NOMO-1 (cell line): ENCODE measurements around the gene GRK7.
"Not testable (repeated sequence)": the region's sequence is repeated elsewhere in the genome, so short reads cannot be mapped to it uniquely, and the experiment has no call there.

Experiments used
- DNase-seq, 2 experiments: peaks; one replicate each; lab custom pipeline; 2025; ENCODE audit not compliant: unreplicated experiment in 2 of 2; lab: John Stamatoyannopoulos, UW

The GRK7 gene

DNA sequence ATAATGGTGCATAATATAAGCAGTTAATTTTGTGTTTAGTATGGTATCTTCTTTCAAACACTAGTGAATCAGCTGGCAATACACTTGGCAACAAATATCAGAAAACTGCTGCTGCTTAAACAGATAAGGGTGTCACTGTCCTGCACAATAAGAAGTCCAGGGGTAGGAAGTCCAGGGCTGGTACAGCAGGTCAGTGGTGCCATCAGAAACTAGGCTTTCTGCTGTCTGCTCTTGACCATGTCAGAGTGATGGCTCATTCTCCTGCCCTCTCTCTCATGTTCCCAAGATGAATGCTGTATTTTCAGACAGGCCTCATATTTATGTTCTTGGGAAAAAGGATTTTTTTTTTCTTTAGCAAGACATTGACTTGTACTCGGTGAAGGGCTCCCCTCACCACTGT lies 9.2 kb upstream of the GRK7 start:
- DNase-seq = no peak

DNA sequence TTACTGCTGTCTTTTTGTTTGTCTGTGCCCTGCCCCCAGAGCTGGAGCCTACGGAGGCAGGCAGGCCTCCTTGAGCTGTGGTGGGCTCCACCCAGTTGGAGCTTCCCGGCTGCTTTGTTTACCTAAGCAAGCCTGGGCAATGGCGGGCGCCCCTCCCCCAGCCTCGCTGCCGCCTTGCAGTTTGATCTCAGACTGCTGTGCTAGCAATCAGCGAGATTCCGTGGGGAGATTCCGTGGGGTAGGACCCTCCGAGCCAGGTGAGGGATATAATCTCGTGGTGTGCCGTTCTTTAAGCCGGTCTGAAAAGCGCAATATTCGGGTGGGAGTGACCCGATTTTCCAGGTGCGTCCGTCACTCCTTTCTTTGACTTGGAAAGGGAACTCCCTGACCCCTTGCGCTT lies 656 bp upstream of the GRK7 start:
- not testable (repeated sequence) for DNase-seq

DNA sequence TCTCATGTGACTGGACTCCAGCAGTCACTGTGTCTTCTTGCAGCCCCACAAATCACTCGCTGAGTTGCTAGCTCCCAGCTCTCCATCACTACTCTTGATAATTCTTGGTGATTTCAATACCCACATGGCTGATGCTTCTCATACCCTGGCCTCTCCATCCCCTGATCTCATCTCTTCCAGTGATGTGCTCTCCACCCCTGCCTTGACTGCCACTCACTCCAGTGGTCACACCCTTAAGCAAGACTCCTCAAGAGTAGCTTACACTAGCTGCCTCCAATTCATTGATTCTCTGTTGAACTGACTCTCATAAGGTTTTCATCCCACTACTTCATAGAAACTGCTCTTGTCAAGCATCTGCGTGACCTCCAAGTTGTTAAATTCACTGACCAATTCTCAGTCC lies 837 bp downstream of the GRK7 start:
- DNase-seq = no peak

DNA sequence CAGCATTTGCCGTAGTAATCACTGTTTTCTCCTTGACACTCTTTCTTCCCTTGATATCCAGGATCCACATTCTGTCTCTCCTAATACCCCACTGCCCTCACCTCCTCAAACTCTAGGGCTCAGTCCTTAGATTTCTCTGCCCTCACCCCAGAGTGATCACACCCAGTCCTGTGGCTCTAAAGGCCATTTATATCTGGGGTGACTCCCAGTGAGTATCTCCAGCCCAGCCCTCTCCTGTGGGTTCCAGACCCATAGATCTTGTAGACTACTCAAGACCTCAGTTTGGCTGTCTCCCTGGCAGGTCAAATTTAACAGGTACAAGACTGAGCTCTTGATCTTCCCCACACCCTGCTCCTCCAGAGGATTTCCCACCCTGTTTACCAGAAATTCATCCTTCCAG lies 1.3 kb downstream of the GRK7 start:
- DNase-seq = no peak

DNA sequence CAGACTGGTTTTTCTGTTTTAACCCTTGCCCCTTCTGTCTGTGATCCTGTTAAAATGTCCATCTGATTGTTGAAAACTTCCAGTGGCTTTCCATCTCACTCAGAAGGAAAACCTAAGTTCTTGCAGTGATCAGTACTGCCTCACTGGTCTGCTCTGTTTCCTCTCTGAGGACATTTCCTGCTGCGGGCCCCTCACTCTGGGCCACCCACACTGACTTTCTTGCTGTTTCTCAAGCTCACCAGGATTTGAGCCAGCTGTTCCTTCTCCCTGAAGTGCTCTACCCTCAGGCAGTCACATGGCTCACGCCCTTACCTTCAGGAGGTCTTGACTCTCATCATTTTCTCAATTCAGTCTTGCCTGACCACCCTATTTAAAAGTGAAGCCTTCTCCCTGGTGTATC lies 1.8 kb downstream of the GRK7 start:
- DNase-seq = peak in 1 of 2 experiments; percentile 24

DNA sequence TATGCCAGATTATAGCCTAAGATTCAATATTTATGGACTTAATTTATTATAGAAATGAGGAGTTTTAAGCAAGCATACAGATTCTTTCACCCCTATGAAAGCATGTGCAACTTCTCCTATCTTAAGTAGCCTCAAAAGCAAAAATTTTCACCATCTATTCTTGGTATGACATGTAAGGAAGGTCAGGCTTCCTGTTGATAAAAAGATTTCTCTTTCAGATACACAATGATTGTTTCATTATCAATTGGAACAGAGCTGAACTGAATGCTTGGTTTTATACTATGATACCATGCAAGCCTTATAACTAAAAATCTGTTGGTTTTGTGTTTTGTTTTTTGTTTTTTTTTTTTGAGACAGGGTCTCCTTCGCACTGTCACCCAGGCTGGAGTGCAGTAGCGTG lies 3.9 kb downstream of the GRK7 start:
- no peak for DNase-seq

DNA sequence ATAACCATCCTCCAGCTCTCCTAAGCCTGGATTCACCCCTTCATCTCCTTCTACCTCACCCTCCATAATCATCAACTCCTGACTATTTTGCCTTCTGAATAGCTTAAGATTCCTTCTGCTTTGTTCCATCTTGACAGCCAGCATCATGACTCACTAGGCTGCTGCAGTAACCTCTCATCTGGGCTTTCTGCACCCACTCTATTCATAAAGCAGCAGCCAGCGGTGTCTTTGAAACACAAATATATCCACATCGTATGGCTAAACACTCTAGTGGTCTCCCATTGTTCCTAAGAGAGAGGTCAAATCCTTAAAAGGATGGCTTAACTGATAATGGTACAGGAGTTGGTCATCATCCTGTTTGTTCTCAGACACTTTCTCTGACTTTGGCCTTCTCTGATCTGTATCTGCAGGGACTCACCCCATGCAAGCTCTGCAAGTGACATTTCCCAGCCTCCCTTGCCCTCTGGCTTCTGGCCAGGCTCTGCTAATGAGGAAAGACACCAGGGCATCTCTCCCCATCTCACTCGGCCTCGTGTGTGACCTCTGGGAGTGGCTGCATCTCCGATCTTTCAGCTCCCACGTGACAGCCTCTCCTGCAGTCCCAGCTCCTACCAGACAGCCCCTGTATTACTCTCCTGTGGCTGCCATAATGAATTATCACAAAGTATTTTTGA lies 6.2 kb downstream of the GRK7 start:
- DNase-seq = no peak

DNA sequence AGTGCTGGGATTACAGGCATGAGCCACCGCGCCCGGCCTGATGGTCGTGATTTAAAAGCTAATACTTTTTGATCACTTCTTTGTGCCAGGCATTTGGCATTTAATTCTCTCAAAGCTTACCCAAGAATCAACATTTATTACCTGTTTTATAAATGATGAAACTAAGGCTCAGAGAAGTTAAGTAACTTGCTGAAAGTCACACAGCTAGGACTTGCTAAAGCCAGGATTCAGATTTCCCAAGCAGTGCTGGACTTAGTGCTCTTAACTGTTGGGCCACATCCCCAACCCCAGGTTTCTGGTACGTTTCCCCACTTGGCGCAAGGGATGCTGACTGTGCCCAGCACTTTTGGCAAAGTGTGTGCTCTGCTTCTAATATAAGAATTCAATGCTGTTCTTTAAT lies 10.5 kb downstream of the GRK7 start:
- no peak for DNase-seq

DNA sequence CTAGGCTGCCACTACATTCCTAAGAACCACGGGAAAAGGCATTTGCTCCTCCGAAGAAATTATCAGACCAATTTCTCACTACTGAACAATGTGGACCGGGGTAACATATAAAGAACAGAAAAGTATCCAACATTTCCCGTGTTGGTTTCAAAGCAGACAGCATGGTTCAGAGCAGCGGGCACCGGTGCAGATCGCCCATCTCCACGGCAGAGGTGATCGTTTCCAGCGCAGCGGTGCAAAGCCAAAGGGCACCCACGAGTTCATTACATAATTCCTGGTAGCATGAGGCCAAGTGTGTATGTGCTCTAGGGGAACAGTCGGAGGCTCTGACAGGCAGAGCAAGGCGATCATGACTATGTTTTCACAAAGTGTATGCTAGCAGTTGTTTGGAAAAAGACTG lies 13.2 kb downstream of the GRK7 start:
- no peak for DNase-seq

DNA sequence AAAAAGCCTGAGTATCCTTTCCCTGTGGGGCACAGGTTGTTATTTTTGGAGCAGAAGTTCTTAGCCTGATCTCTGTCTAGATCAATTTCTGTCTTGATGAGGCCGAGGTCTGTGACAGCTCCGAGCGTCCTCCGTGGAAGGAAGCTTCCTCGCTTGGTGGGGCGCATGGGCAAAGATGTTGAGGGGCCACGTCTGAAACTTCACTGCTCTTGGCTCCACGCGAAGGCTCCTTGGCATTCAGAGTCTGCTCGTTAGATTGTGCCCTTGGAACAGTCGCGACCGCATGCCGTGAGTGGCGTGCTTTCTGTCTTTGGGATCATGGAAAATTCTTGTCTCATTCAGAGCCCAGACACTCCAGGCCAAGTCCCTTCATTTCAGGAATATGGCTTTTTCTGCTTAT lies 13.7 kb downstream of the GRK7 start:
- no peak for DNase-seq

DNA sequence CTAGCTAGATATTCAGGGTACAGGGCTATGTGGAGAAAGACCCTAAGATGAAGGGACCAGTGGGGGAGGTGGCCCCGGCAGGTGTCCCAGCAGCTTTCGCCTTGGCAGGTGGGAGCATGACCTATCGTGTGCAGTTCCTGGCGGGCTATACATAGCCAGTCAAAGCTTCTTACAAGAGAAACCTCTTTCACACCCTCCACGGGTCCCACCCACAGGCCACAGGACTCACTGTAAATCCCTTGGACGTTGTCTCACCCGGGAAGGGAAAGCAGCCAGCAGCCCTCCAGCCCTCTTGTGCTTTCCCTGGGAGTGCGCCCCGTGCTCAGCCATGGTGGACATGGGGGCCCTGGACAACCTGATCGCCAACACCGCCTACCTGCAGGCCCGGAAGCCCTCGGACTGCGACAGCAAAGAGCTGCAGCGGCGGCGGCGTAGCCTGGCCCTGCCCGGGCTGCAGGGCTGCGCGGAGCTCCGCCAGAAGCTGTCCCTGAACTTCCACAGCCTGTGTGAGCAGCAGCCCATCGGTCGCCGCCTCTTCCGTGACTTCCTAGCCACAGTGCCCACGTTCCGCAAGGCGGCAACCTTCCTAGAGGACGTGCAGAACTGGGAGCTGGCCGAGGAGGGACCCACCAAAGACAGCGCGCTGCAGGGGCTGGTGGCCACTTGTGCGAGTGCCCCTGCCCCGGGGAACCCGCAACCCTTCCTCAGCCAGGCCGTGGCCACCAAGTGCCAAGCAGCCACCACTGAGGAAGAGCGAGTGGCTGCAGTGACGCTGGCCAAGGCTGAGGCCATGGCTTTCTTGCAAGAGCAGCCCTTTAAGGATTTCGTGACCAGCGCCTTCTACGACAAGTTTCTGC lies 15.0 kb downstream of the GRK7 start:
- DNase-seq = no peak

DNA sequence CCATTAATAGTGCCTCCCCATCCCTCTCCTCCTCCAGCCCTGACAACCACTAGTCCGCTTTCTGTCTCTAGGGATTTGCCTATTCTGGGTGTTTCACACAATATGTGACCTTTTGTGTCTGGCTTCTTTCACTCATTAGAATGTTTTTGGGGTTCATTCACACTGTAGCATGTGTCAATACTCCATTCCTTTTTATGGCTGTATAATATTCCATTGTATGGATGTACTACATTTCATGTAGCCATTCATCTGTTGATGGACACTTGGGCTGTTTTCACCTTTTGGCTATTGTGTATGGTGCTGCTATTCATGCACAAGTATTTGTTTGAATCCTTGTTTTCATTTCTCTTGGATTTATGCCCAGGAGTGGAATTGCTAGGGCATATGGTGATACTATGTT lies 16.5 kb downstream of the GRK7 start:
- DNase-seq = no peak

DNA sequence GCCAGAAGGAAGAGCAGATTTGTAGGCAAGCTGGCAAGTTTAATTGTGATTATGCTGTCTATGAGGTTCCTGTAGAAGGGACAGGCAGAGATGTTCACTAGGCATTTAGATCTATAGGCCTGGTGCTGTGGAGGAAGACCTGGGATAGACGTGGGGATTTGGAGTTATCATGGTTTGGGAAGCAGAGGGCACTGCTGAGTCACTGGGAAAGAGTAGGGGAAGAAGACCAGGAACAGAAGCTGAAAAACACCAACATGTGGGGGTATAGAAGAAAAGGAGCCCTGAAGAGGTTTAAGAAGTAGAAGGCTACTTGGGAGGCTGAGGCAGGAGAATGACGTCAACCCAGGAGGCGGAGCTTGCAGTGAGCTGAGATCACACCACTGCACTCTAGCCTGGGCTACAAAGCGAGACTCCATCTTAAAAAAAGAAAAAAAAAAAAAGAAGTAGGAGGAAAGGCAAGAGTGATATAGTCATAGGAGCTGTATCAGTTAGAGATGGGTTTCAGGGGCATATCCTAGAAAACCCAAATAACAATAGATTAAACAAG lies 19.3 kb downstream of the GRK7 start:
- no peak for DNase-seq

DNA sequence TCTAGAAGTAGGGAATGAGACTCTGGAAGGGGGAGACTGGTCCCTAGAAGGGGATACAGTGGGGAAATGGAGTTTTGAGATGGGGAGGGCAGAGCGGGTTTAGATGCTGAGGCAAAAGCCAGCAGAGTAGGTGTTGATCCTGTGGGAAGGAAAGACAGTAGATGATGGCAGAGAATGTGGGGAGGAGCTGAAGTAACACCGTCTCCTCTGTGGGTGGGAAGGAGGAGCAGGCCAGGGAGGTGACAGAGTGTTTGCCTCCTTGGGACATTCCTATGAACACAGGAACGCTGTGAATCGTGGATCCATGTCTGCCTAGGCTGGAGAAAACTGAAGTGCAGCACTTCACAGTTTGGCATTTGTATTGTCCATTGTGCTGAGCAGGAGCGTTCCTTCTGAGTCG lies 20.4 kb downstream of the GRK7 start:
- DNase-seq = no peak

DNA sequence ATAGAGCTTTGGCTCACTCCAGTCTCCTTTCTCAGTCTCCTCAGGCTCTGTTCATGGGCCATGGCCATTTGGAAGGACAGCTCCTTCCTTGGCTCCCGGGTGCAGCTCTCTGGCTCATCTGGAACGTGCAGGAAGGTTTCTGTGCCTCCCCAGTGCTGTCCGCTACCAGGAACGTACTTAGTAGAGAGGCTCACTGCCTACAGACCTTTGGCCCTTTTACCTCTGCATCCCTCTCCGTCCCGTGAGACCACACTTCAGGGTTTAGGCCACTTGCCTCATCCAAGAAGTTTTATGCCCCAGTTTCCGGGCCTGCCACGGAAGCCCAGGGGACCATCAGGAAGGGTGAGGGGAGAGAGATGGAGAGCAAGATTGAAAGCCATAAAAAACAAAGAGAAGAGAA lies 20.9 kb downstream of the GRK7 start:
- DNase-seq = no peak

DNA sequence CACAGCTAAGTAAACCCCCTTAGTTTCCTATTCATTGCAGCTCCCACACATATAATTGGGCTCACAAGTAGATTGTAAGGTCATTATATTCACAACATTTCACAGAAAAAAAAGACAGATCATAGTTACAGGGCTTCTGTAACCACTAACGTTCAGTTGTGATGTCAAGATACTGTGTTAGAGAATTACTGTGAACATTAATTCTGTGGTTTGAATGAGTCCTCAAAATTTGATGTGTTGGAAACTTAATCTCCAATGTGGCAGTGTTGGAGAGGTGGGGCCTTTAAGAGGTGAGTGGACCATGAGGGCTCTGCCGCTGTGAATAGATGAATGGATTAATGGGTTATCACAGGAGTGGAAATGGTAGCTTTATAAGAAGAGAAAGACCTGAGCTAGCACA lies 21.3 kb downstream of the GRK7 start:
- no peak for DNase-seq

DNA sequence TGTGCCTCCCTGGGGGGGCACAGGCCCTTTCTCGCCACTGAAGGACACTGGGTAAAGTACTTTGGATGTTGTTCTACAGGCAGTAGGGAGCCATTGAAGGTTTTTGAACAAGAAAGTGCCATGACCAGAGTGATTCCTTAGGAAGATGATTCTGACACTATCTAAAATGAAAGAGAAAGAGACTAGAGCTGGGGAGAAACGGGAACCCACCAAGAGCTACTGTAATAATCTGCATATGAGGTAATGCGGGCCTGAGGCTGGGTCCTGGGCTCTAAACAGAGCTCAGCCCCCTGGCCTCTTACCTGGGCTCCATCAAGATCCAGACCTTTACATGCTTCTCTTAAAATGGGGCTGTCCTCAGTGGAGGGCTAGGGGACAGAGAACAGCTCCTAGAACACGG lies 24.9 kb downstream of the GRK7 start:
- DNase-seq = no peak

DNA sequence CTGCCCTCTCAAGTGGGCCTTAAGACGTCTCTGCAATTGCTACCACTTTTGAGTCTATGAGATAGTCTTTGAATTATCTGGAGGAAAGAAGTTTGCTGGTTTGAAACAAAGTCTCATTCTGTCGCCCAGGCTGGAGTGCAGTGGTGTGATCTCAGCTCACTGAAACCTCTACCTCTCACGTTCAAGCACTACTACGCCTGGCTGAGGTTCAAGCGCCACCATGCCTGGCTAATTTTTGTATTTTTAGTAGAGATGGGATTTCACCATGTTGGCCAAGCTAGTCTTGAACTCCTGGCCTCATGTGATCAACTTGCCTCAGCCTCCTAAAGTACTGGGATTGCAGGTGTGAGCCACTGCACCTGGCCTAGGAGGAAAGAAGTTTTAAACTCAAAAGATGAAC lies 25.5 kb downstream of the GRK7 start:
- DNase-seq = not testable (repeated sequence)

DNA sequence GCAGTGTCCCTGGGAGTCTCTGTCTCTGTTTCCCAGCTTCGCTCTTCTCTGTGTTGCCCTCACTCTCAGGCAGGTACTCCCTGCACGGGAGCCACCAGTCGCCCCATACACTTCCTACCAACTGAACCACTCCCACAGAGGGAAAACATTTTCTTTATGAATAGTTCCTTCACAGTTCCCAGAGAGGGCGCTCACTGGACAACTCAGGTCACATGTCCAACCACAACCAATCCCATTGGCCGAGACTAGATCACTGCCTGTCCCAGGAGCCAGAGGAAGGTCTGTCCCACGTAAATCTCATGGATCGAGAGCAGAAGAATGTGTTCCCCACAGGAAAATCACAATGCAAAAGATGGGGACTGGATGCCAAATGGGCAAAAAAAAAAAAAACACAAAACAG lies 26.1 kb downstream of the GRK7 start:
- DNase-seq = no peak

DNA sequence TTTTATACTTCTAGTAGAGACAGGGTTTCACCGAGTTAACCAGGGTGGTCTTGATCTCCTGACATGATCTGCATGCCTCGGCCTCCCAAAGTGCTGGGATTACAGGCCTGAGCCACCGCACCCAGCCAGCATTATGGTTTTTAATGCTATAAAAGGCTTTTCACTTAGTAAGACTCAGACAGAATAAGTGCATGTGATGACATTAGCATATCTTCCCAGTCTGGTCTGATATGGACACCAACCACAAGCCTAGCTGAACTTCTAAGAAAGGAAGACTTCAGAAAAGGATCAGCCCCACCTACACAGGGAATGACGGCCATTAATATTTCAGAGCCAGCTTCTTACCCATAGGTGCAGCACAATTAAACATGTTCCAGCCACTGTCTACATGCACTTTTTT lies 27.0 kb downstream of the GRK7 start:
- DNase-seq = no peak

DNA sequence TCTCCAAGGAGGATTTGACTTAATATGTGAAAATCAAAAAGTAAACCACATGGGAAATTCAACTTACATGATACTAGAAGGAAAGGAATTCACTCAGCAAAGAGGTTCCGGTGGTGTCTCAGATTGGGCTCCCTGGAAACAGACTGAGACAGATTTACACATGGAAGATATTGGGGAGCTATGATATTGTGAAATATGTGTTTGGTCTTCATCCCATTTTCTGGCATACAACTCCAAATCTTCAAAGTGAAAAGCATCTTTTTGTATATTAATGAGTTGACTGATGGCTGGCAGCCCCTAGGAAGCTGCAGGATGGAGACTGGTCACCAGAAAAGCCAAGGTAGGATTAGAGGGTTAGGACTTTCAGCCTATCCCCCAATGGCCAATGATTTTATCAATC lies 29.3 kb downstream of the GRK7 start:
- no peak for DNase-seq
